Parathyroid adenoma (tissue), 2 donors: ENCODE results near the gene ERVK3-1.
"Not testable (repeated sequence)": the region's sequence is repeated elsewhere in the genome, so short reads cannot be mapped to it uniquely, and the experiment has no call there.

Source experiments
- H2AFZ ChIP-seq: fragments of 300-600 bp; sonication (generic); one replicate; pipeline ENCODE4 v1.7.0; 2017; ENCODE audit warnings: antibody characterized with exemption, mild to moderate bottlenecking
- H3K27ac ChIP-seq: fragments of 300-600 bp; sonication (generic); one replicate; pipeline ENCODE4 v1.7.0; 2017
- H3K27me3 ChIP-seq: fragments of 300-600 bp; sonication (generic); one replicate; pipeline ENCODE4 v1.7.0; 2017; ENCODE audit warnings: low read length; ENCODE audit not compliant: control insufficient read depth, insufficient read depth
- H3K36me3 ChIP-seq: fragments of 300-600 bp; sonication (generic); one replicate; pipeline ENCODE4 v1.7.0; 2017; ENCODE audit warnings: low read length; ENCODE audit not compliant: control insufficient read depth, insufficient read depth
- H3K4me1 ChIP-seq: fragments of 300-600 bp; sonication (generic); one replicate; pipeline ENCODE4 v1.7.0; 2017; ENCODE audit warnings: control low read depth
- H3K4me2 ChIP-seq: fragments of 300-600 bp; sonication (generic); one replicate; pipeline ENCODE4 v1.7.0; 2017; ENCODE audit warnings: low read length
- H3K4me3 ChIP-seq: fragments of 300-600 bp; sonication (generic); one replicate; pipeline ENCODE4 v1.7.0; 2017; ENCODE audit warnings: low read depth, low read length
- H3K79me2 ChIP-seq: fragments of 300-600 bp; sonication (generic); one replicate; pipeline ENCODE4 v1.7.0; 2017; ENCODE audit warnings: control low read depth
- H3K9ac ChIP-seq: fragments of 300-600 bp; sonication (generic); one replicate; pipeline ENCODE4 v1.7.0; 2017; ENCODE audit warnings: mild to moderate bottlenecking
- H3K9me3 ChIP-seq: fragments of 300-600 bp; sonication (generic); one replicate; pipeline ENCODE4 v1.7.0; 2017; ENCODE audit warnings: low read length; ENCODE audit not compliant: control insufficient read depth
- TF ChIP-seq, protein P1 (sequence below): fragments of 300-600 bp; sonication (generic); IDR thresholded peaks from one replicate; pipeline ENCODE4 v1.7.0; 2017; ENCODE audit warnings: antibody characterized with exemption, mild to moderate bottlenecking
- donor health status: primary hyperparathyroidism.

The ERVK3-1 gene

GRCh38 chr19:58346961-58347929, 42.1 kb downstream of the ERVK3-1 start:
- Histone ChIP-seq H3K79me2 (peaks cover 25% of the 10 kb centered on the region), H3K36me3 (no peaks in the 10 kb centered on the region), H3K9ac (peak overlapping the region; percentile 63), H2AFZ (peak overlapping the region; percentile 86), H3K27ac (peak overlapping the region; percentile 90), H3K27me3 (no peaks in the 10 kb centered on the region), H3K4me1 (peaks cover 12% of the 10 kb centered on the region), H3K9me3 (no peaks in the 10 kb centered on the region), H3K4me2 (peak overlapping the region; percentile 97), H3K4me3 (peak overlapping the region; percentile 58)
- TF ChIP-seq, protein P1, sequence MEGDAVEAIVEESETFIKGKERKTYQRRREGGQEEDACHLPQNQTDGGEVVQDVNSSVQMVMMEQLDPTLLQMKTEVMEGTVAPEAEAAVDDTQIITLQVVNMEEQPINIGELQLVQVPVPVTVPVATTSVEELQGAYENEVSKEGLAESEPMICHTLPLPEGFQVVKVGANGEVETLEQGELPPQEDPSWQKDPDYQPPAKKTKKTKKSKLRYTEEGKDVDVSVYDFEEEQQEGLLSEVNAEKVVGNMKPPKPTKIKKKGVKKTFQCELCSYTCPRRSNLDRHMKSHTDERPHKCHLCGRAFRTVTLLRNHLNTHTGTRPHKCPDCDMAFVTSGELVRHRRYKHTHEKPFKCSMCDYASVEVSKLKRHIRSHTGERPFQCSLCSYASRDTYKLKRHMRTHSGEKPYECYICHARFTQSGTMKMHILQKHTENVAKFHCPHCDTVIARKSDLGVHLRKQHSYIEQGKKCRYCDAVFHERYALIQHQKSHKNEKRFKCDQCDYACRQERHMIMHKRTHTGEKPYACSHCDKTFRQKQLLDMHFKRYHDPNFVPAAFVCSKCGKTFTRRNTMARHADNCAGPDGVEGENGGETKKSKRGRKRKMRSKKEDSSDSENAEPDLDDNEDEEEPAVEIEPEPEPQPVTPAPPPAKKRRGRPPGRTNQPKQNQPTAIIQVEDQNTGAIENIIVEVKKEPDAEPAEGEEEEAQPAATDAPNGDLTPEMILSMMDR, result no peak

- not testable (repeated sequence) for H3K9ac ChIP-seq, H3K27me3 ChIP-seq, H3K9me3 ChIP-seq, H3K36me3 ChIP-seq
- peak overlapping the region; percentile 97 for H3K4me2 ChIP-seq
- peaks cover 12% of the 10 kb centered on the region for H3K4me1 ChIP-seq
- peak overlapping the region; percentile 90 for H3K27ac ChIP-seq
- peak overlapping the region; percentile 86 for H2AFZ ChIP-seq
- peak overlapping the region; percentile 58 for H3K4me3 ChIP-seq
- H3K79me2 ChIP-seq, result peaks cover 20% of the 10 kb centered on the region
These were observed 42.9 kb downstream of the ERVK3-1 start for GRCh38 chr19:58348080-58348479.

- Histone ChIP-seq H3K9ac (no peak overlapping the region), H3K27me3 (no peaks in the 10 kb centered on the region), H3K4me1 (peaks cover 12% of the 10 kb centered on the region), H3K4me3 (no peak overlapping the region), H3K36me3 (no peaks in the 10 kb centered on the region), H3K4me2 (no peak overlapping the region), H3K9me3 (no peaks in the 10 kb centered on the region), H3K27ac (no peak overlapping the region), H2AFZ (no peak overlapping the region), H3K79me2 (peaks cover 20% of the 10 kb centered on the region)
- TF ChIP-seq, protein P1, result no peak
These were observed 44.4 kb downstream of the ERVK3-1 start for GRCh38 chr19:58349590-58349989.

DNA sequence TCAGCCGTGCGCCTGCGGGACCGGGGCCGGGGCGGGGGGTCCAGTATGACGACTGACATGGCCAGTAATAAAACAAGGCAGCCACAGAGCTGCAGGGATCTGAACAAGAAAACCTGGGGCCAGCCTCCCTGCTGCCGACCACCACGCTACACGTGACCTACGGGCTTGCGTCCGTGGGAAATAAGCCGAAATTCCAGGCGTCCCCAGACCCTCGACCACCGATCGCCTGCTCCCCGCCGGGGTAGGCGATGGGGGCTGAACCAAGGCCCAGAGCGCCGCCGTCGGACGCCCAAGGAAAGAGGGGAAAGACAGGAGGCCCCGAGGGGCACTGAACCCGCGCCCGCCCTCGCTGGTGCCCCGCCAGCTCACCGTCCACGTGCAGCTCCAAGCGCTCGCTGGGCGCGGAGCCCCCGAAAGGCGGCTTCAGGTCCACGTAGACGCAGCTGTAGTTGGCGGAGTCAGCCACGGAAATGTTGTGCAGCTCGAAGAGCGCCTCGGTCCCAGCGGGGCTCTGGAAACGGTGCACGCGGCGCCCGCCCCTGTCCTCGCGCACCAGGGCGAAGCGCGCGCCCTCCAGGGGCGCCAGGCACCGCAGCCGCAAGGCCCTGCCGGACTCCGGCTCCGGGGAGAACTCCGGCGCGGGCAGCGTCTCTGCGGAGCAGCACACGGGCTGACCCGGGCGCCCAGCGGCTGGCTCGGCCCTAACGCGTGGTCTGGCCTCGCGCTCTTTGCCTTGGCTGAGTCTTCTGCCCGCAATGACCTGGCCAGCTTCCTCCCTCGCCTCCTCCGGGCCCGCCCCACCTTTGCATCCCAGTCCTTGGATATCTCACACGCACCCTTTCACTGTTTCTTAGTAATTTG, 45.1 kb downstream of the ERVK3-1 start:
- TF ChIP-seq, protein P1, result no peak
- H3K4me1 ChIP-seq, result peaks cover 12% of the 10 kb centered on the region
- no peak overlapping the region for H3K4me2 ChIP-seq
- H3K79me2 ChIP-seq, result peaks cover 20% of the 10 kb centered on the region
- H3K27me3 ChIP-seq, result no peaks in the 10 kb centered on the region
- no peak overlapping the region for H3K9ac ChIP-seq
- H3K9me3 ChIP-seq, result no peaks in the 10 kb centered on the region
- no peak overlapping the region for H3K4me3 ChIP-seq
- no peaks in the 10 kb centered on the region for H3K36me3 ChIP-seq
- no peak overlapping the region for H3K27ac ChIP-seq
- no peak overlapping the region for H2AFZ ChIP-seq
